Measurements from ENCODE around the gene PCK1. TPM values are rescaled to one million over a fixed set of nuclear protein-coding genes. Genes with fewer than 3 reads are reported as not detected.

The PCK1 gene
- total and polyA plus RNA-seq, 2 of the 8 experiments (the other 6 are each of a cell fraction or from before 2014, with no cell fraction given) = not detected

DNA sequence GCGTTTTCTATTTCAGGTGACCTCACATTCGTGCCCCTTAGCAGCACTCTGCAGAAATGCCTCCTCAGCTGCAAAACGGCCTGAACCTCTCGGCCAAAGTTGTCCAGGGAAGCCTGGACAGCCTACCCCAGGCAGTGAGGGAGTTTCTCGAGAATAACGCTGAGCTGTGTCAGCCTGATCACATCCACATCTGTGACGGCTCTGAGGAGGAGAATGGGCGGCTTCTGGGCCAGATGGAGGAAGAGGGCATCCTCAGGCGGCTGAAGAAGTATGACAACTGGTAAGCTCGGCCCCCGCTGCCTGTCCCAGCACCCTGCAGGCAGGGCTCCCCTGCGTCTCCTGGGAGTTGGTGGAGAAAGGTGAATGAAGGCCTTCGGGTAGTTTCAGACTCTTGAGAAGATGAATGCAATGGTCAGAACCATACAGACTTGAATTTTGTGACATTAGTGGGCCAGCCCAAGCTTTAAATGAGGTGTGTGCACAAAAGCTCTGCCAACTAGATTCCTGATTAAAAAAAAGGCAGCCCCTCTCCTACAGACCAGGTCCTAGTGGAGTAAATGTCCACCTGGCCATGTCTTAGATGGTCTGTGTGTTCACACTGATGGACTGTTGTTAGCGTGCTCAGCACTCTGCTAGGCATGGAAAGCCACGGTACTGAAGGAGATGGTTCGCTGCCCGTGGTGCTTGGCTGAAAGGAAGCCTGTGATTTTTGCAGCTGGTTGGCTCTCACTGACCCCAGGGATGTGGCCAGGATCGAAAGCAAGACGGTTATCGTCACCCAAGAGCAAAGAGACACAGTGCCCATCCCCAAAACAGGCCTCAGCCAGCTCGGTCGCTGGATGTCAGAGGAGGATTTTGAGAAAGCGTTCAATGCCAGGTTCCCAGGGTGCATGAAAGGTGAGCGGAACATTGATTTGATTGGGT is 708 bp downstream of the PCK1 start:
- Histone ChIP-seq H4K5ac (ENCODE audit: insufficient read length, low read depth, low read length) (no peak overlapping the region), H2BK20ac (ENCODE audit: low read length) (no peak overlapping the region), H3K79me2 (ENCODE audit: control insufficient read depth in 1 of 2, insufficient read depth in 2 of 2, low read length in 2 of 2) (no peaks in the 10 kb centered on the region), H4K91ac (replicated peaks; ENCODE audit: insufficient read length, low read length) (no peak overlapping the region), H3K56ac (replicated peaks; ENCODE audit: insufficient read length, low read depth, low read length) (no peak overlapping the region), H2BK5ac (ENCODE audit: low read depth, low read length) (no peak overlapping the region), H3K79me1 (ENCODE audit: low read depth, low read length) (no peaks in the 10 kb centered on the region), H2AFZ (ENCODE audit: low read length) (no peak overlapping the region), H2AK5ac (ENCODE audit: low read depth, low read length) (no peak overlapping the region), H3K18ac (ENCODE audit: extremely low read depth, low read length) (no peak overlapping the region), H3K27ac (ENCODE audit: low read depth, low read length) (no peak overlapping the region), H2BK12ac (ENCODE audit: low read depth, low read length) (no peak overlapping the region), H3K9ac (replicated peaks in 1 of 4; ENCODE audit: extremely low read depth in 1 of 4, low read depth in 3 of 4, low read length in 3 of 4) (no peak overlapping the region), H3K4me3 (ENCODE audit: extremely low read depth in 1 of 4, insufficient read depth in 2 of 4, low read depth in 3 of 4, low read length in 4 of 4) (no peak overlapping the region), H3K4me2 (ENCODE audit: insufficient read depth in 1 of 2, low read depth in 2 of 2, low read length in 2 of 2) (no peak overlapping the region), H3K27me3 (replicated peaks in 1 of 4; ENCODE audit: control insufficient read depth in 3 of 4, extremely low read depth in 1 of 4, insufficient read depth in 3 of 4, low read length in 3 of 4) (no peaks in the 10 kb centered on the region), H3K4me1 (replicated peaks in 1 of 4; ENCODE audit: control insufficient read depth in 3 of 4, insufficient read depth in 4 of 4, low read length in 3 of 4) (no peaks in the 10 kb centered on the region), H4K20me1 (replicated peaks in 1 of 2; ENCODE audit: control insufficient read depth in 1 of 2, insufficient read depth in 2 of 2, low read length in 2 of 2) (no peaks in the 10 kb centered on the region), H2BK15ac (ENCODE audit: low read length) (no peak overlapping the region), H3K23me2 (ENCODE audit: low read depth, low read length) (no peaks in the 10 kb centered on the region), H2BK120ac (replicated peaks; ENCODE audit: low read depth, low read length) (no peak overlapping the region), H3K9me3 (ENCODE audit: insufficient read depth in 2 of 2, low read depth in 1 of 2, low read length in 1 of 2) (no peaks in the 10 kb centered on the region), H3K23ac (ENCODE audit: insufficient read length) (no peak overlapping the region), H3K36me3 (ENCODE audit: control insufficient read depth in 2 of 4, insufficient read depth in 4 of 4, low read length in 3 of 4) (no peaks in the 10 kb centered on the region), H4K8ac (ENCODE audit: extremely low read depth, insufficient read depth, low read length) (no peak overlapping the region), H3K14ac (ENCODE audit: insufficient read length) (no peak overlapping the region), H3K4ac (replicated peaks; ENCODE audit: insufficient read length, low read depth, low read length) (no peak overlapping the region)
- CTCF ChIA-PET (ENCODE audit: partially characterized antibody) = interaction anchor here (0.9 to 6.3 kb wide), 5 partner anchors 11 to 46 kb away, joined by 3 to 46 read pairs (median 5); no protein-coding TSS in a partner anchor
- DNase-seq (ENCODE audit: low read depth in 1 of 2, low spot score in 2 of 2) = no peak
- no peak for FAIRE-seq
- POLR2A ChIA-PET (ENCODE audit: partially characterized antibody) = interaction anchor here (0.8 kb wide), 1 partner anchor 9 kb away, joined by 3 read pairs; no protein-coding TSS in a partner anchor
- 88% methylated on average over 24 of the region's 24 CpGs; no CpG with 5 or more reads in 1 of the 2 experiments for WGBS, 2 experiments (ENCODE audit: extremely low coverage in 1 of 2, insufficient coverage in 1 of 2, insufficient read length in 1 of 2, insufficient replicate concordance in 2 of 2, low coverage in 1 of 2, low lambda C conversion rate in 2 of 2, missing lambda C conversion rate in 1 of 2)
- TF ChIP-seq YY1 (IDR thresholded peaks at IDR 0.05; ENCODE audit: low read depth, low read length) (no peak), HDAC2 (IDR thresholded peaks at IDR 0.05; ENCODE audit: borderline replicate concordance in 1 of 2, low read depth in 2 of 2, low read length in 2 of 2) (no peak), PHF8 (conservative IDR thresholded peaks at IDR 0.05; ENCODE audit: low read depth, low read length) (no peak), SP2 (IDR thresholded peaks at IDR 0.05; ENCODE audit: low read length) (no peak), SP1 (IDR thresholded peaks at IDR 0.05; ENCODE audit: low read depth, low read length) (no peak), SIX5 (IDR thresholded peaks at IDR 0.05; ENCODE audit: low read depth, low read length) (no peak), EGR1 (IDR thresholded peaks at IDR 0.05; ENCODE audit: borderline replicate concordance, low read depth, low read length) (no peak), RFX5 (IDR thresholded peaks at IDR 0.05; ENCODE audit: borderline replicate concordance, low read depth, low read length) (no peak), SIN3A (conservative IDR thresholded peaks at IDR 0.05 in 1 of 2, IDR thresholded peaks at IDR 0.05 in 1 of 2; ENCODE audit: low read depth in 1 of 2, low read length in 2 of 2) (no peak), CTBP2 (IDR thresholded peaks at IDR 0.05; ENCODE audit: borderline replicate concordance, insufficient read depth, insufficient read length, low read length) (no peak), SRF (IDR thresholded peaks at IDR 0.05; ENCODE audit: low read depth, low read length) (no peak), CHD1 (IDR thresholded peaks at IDR 0.05; ENCODE audit: low read depth, low read length) (no peak)

Data from H1 (cell line).